Erythroblast (primary cell): ENCODE results near the gene OPRM1.

Experiments
- GATA1 ChIP-seq: IDR thresholded peaks from 2 replicates; pipeline ENCODE4 v1.6.1; 2011; ENCODE audit warnings: low read depth, mild to moderate bottlenecking, control low read depth, low read length, moderate library complexity
- POLR2A ChIP-seq: IDR thresholded peaks from 2 replicates; pipeline ENCODE4 v1.6.1; 2011; ENCODE audit warnings: mild to moderate bottlenecking, low read length

DNA sequence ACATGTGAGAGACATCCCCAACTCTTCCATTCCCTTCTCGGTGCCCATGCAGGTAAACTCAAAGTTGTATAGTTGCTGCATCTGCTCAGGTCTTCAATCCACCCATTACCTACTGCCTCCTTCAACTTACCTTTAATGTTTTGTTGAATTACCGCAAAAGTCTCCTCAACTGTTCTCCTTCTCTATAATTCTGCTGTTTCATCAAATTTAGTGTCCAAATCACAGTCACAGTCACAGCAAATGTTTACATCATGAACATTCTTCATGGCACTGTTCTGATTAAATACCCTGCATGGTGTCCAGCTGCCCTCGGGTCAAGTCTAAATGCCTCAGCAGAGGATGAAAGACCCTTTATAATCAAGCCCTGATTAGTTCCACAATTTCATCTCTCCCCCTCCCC lies 187.4 kb downstream of the OPRM1 start:
- TF ChIP-seq POLR2A (no peak), GATA1 (no peak)
